Upper lobe of left lung (tissue), 4 donors: ENCODE measurements around the gene POLG.
"Not testable (repeated sequence)": the region's sequence is repeated elsewhere in the genome, so short reads cannot be mapped to it uniquely, and the experiment has no call there.

Experiments used
- POLR2A ChIP-seq, 4 donors: fragments of 450-650 bp; IDR thresholded peaks; one replicate each; pipeline ENCODE4 v1.5.1; 2016 to 2017; ENCODE audit warnings: antibody characterized with exemption in 4 of 4, mild to moderate bottlenecking in 2 of 4
- TF ChIP-seq, protein P1 (sequence below), 6 experiments: fragments of 450-650 bp in 4 of 6; fragments of 200-600 bp in 2 of 6; sonication (generic) in 2 of 6; IDR thresholded peaks; one replicate each; pipeline ENCODE4 v1.5.1; 2016 to 2019; ENCODE audit warnings: antibody characterized with exemption in 6 of 6

- TF ChIP-seq, protein P1, sequence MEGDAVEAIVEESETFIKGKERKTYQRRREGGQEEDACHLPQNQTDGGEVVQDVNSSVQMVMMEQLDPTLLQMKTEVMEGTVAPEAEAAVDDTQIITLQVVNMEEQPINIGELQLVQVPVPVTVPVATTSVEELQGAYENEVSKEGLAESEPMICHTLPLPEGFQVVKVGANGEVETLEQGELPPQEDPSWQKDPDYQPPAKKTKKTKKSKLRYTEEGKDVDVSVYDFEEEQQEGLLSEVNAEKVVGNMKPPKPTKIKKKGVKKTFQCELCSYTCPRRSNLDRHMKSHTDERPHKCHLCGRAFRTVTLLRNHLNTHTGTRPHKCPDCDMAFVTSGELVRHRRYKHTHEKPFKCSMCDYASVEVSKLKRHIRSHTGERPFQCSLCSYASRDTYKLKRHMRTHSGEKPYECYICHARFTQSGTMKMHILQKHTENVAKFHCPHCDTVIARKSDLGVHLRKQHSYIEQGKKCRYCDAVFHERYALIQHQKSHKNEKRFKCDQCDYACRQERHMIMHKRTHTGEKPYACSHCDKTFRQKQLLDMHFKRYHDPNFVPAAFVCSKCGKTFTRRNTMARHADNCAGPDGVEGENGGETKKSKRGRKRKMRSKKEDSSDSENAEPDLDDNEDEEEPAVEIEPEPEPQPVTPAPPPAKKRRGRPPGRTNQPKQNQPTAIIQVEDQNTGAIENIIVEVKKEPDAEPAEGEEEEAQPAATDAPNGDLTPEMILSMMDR (IDR thresholded peaks at IDR 0.05): not testable (repeated sequence)
- TF ChIP-seq POLR2A (IDR thresholded peaks at IDR 0.05): not testable (repeated sequence)
Observed at GRCh38 chr15:89277281-89277680, 57.3 kb downstream of the POLG start.
